ENCODE measurements around the gene PLEK2.
"Not testable (repeated sequence)": the region's sequence is repeated elsewhere in the genome, so short reads cannot be mapped to it uniquely, and the experiment has no call there.

PLEK2 gene

GRCh38 chr14:67415610-67416009, 3.6 kb upstream of the PLEK2 start:
- H3K4me1 ChIP-seq (ENCODE audit: control insufficient read depth, insufficient read depth, low read length); H3K27me3 ChIP-seq (replicated peaks; ENCODE audit: control insufficient read depth, insufficient read depth, low read length); H3K36me3 ChIP-seq (ENCODE audit: control insufficient read depth, insufficient read depth, low read length, severe bottlenecking); DNase-seq (ENCODE audit: low read depth); H3K9me3 ChIP-seq (ENCODE audit: control insufficient read depth, low read length); H3K9ac ChIP-seq (ENCODE audit: low read length); H3K4me3 ChIP-seq (ENCODE audit: low read length): not testable (repeated sequence)

GRCh38 chr14:67413806-67414769, 2.1 kb upstream of the PLEK2 start:
- peaks cover 9% of the 10 kb centered on the region for H3K27me3 ChIP-seq (replicated peaks; ENCODE audit: control insufficient read depth, insufficient read depth, low read length)
- no peak overlapping the region for H3K9ac ChIP-seq (ENCODE audit: low read length)
- peaks cover 2% of the 10 kb centered on the region for H3K4me1 ChIP-seq (ENCODE audit: control insufficient read depth, insufficient read depth, low read length)
- DNase-seq (ENCODE audit: low read depth) = peak; percentile 19
- H3K36me3 ChIP-seq (ENCODE audit: control insufficient read depth, insufficient read depth, low read length, severe bottlenecking) = no peaks in the 10 kb centered on the region
- no peaks in the 10 kb centered on the region for H3K9me3 ChIP-seq (ENCODE audit: control insufficient read depth, low read length)
- H3K4me3 ChIP-seq (ENCODE audit: low read length) = no peak overlapping the region

- Histone ChIP-seq H3K9ac (ENCODE audit: low read length) (no peak overlapping the region), H3K27me3 (replicated peaks; ENCODE audit: control insufficient read depth, insufficient read depth, low read length) (peaks cover 9% of the 10 kb centered on the region), H3K4me3 (ENCODE audit: low read length) (peak overlapping the region; percentile 79), H3K9me3 (ENCODE audit: control insufficient read depth, low read length) (no peaks in the 10 kb centered on the region), H3K4me1 (ENCODE audit: control insufficient read depth, insufficient read depth, low read length) (peaks cover 2% of the 10 kb centered on the region), H3K36me3 (ENCODE audit: control insufficient read depth, insufficient read depth, low read length, severe bottlenecking) (no peaks in the 10 kb centered on the region)
- DNase-seq (ENCODE audit: low read depth) = no peak
Measured at GRCh38 chr14:67411370-67411769, 595 bp downstream of the PLEK2 start.

GRCh38 chr14:67410313-67410712, 1.7 kb downstream of the PLEK2 start:
- no peak overlapping the region for H3K9ac ChIP-seq (ENCODE audit: low read length)
- H3K27me3 ChIP-seq (replicated peaks; ENCODE audit: control insufficient read depth, insufficient read depth, low read length) = peaks cover 9% of the 10 kb centered on the region
- no peak overlapping the region for H3K4me3 ChIP-seq (ENCODE audit: low read length)
- DNase-seq (ENCODE audit: low read depth) = no peak
- peaks cover 2% of the 10 kb centered on the region for H3K4me1 ChIP-seq (ENCODE audit: control insufficient read depth, insufficient read depth, low read length)
- no peaks in the 10 kb centered on the region for H3K36me3 ChIP-seq (ENCODE audit: control insufficient read depth, insufficient read depth, low read length, severe bottlenecking)
- no peaks in the 10 kb centered on the region for H3K9me3 ChIP-seq (ENCODE audit: control insufficient read depth, low read length)

- no peak for DNase-seq (ENCODE audit: low read depth)
- Histone ChIP-seq H3K27me3 (replicated peaks; ENCODE audit: control insufficient read depth, insufficient read depth, low read length) (peaks cover 9% of the 10 kb centered on the region), H3K9ac (ENCODE audit: low read length) (no peak overlapping the region), H3K4me1 (ENCODE audit: control insufficient read depth, insufficient read depth, low read length) (peaks cover 2% of the 10 kb centered on the region), H3K9me3 (ENCODE audit: control insufficient read depth, low read length) (no peaks in the 10 kb centered on the region), H3K4me3 (ENCODE audit: low read length) (no peak overlapping the region), H3K36me3 (ENCODE audit: control insufficient read depth, insufficient read depth, low read length, severe bottlenecking) (no peaks in the 10 kb centered on the region)
Measured at GRCh38 chr14:67409461-67409860, 2.5 kb downstream of the PLEK2 start.

GRCh38 chr14:67408122-67408801, 3.7 kb downstream of the PLEK2 start:
- H3K4me1 ChIP-seq (ENCODE audit: control insufficient read depth, insufficient read depth, low read length); H3K4me3 ChIP-seq (ENCODE audit: low read length); DNase-seq (ENCODE audit: low read depth); H3K9me3 ChIP-seq (ENCODE audit: control insufficient read depth, low read length); H3K36me3 ChIP-seq (ENCODE audit: control insufficient read depth, insufficient read depth, low read length, severe bottlenecking); H3K27me3 ChIP-seq (replicated peaks; ENCODE audit: control insufficient read depth, insufficient read depth, low read length); H3K9ac ChIP-seq (ENCODE audit: low read length): not testable (repeated sequence)

GRCh38 chr14:67405771-67406170, 6.2 kb downstream of the PLEK2 start:
- H3K27me3 ChIP-seq (replicated peaks; ENCODE audit: control insufficient read depth, insufficient read depth, low read length) = no peaks in the 10 kb centered on the region
- H3K4me1 ChIP-seq (ENCODE audit: control insufficient read depth, insufficient read depth, low read length) = no peaks in the 10 kb centered on the region
- no peak overlapping the region for H3K9ac ChIP-seq (ENCODE audit: low read length)
- H3K36me3 ChIP-seq (ENCODE audit: control insufficient read depth, insufficient read depth, low read length, severe bottlenecking) = no peaks in the 10 kb centered on the region
- H3K4me3 ChIP-seq (ENCODE audit: low read length) = no peak overlapping the region
- no peaks in the 10 kb centered on the region for H3K9me3 ChIP-seq (ENCODE audit: control insufficient read depth, low read length)
- DNase-seq (ENCODE audit: low read depth) = no peak

GRCh38 chr14:67400434-67400833, 11.5 kb downstream of the PLEK2 start:
- H3K9me3 ChIP-seq (ENCODE audit: control insufficient read depth, low read length) = no peaks in the 10 kb centered on the region
- H3K4me3 ChIP-seq (ENCODE audit: low read length) = no peak overlapping the region
- H3K36me3 ChIP-seq (ENCODE audit: control insufficient read depth, insufficient read depth, low read length, severe bottlenecking) = no peaks in the 10 kb centered on the region
- no peak overlapping the region for H3K9ac ChIP-seq (ENCODE audit: low read length)
- DNase-seq (ENCODE audit: low read depth) = no peak
- peaks cover 5% of the 10 kb centered on the region for H3K27me3 ChIP-seq (replicated peaks; ENCODE audit: control insufficient read depth, insufficient read depth, low read length)
- H3K4me1 ChIP-seq (ENCODE audit: control insufficient read depth, insufficient read depth, low read length) = peaks cover 5% of the 10 kb centered on the region

GRCh38 chr14:67397536-67397935, 14.4 kb downstream of the PLEK2 start:
- Histone ChIP-seq H3K4me3 (ENCODE audit: low read length) (no peak overlapping the region), H3K4me1 (ENCODE audit: control insufficient read depth, insufficient read depth, low read length) (peaks cover 5% of the 10 kb centered on the region), H3K9ac (ENCODE audit: low read length) (no peak overlapping the region), H3K36me3 (ENCODE audit: control insufficient read depth, insufficient read depth, low read length, severe bottlenecking) (no peaks in the 10 kb centered on the region), H3K27me3 (replicated peaks; ENCODE audit: control insufficient read depth, insufficient read depth, low read length) (peaks cover 5% of the 10 kb centered on the region), H3K9me3 (ENCODE audit: control insufficient read depth, low read length) (no peaks in the 10 kb centered on the region)
- DNase-seq (ENCODE audit: low read depth) = no peak

- H3K27me3 ChIP-seq (replicated peaks; ENCODE audit: control insufficient read depth, insufficient read depth, low read length) = peaks cover 5% of the 10 kb centered on the region
- H3K36me3 ChIP-seq (ENCODE audit: control insufficient read depth, insufficient read depth, low read length, severe bottlenecking) = no peaks in the 10 kb centered on the region
- H3K4me3 ChIP-seq (ENCODE audit: low read length) = no peak overlapping the region
- no peak overlapping the region for H3K9ac ChIP-seq (ENCODE audit: low read length)
- DNase-seq (ENCODE audit: low read depth) = peak; percentile 9
- H3K4me1 ChIP-seq (ENCODE audit: control insufficient read depth, insufficient read depth, low read length) = peaks cover 5% of the 10 kb centered on the region
- H3K9me3 ChIP-seq (ENCODE audit: control insufficient read depth, low read length) = no peaks in the 10 kb centered on the region
Measured at GRCh38 chr14:67396381-67396970, 15.5 kb downstream of the PLEK2 start.

- Histone ChIP-seq H3K36me3 (ENCODE audit: control insufficient read depth, insufficient read depth, low read length, severe bottlenecking) (no peaks in the 10 kb centered on the region), H3K4me3 (ENCODE audit: low read length) (no peak overlapping the region), H3K9ac (ENCODE audit: low read length) (no peak overlapping the region), H3K27me3 (replicated peaks; ENCODE audit: control insufficient read depth, insufficient read depth, low read length) (peaks cover 5% of the 10 kb centered on the region), H3K9me3 (ENCODE audit: control insufficient read depth, low read length) (no peaks in the 10 kb centered on the region), H3K4me1 (ENCODE audit: control insufficient read depth, insufficient read depth, low read length) (peaks cover 5% of the 10 kb centered on the region)
- DNase-seq (ENCODE audit: low read depth) = no peak
Measured at GRCh38 chr14:67395876-67396189, 16.1 kb downstream of the PLEK2 start.

Data from adipocyte (in vitro differentiated cells).